H9 (cell line): Measurements from ENCODE around the gene INMT. TPM values are rescaled to one million over a fixed set of nuclear protein-coding genes. Genes with fewer than 3 reads are reported as not detected.

Source experiments
- DNase-seq: peaks from one replicate; pipeline ENCODE4 v3.0.0-alpha.2; 2017
- H2AFZ ChIP-seq: one replicate; pipeline ENCODE4 v1.6.1; 2013; ENCODE audit warnings: mild to moderate bottlenecking, low read length, control low read depth, moderate library complexity
- H2AK5ac ChIP-seq: 2 replicates; pipeline ENCODE4 v1.6.1; 2013; ENCODE audit warnings: low read length, control low read depth, mixed read lengths; ENCODE audit not compliant: insufficient read length
- H2BK120ac ChIP-seq: one replicate; pipeline ENCODE4 v1.6.1; 2013; ENCODE audit warnings: low read depth, mild to moderate bottlenecking, low read length, control low read depth, inconsistent platforms; ENCODE audit not compliant: poor library complexity, severe bottlenecking
- H2BK12ac ChIP-seq: 2 replicates; pipeline ENCODE4 v1.6.1; 2013; ENCODE audit warnings: low read length, control low read depth, mixed read lengths, low read depth; ENCODE audit not compliant: insufficient read length
- H2BK15ac ChIP-seq: 2 replicates; pipeline ENCODE4 v1.6.1; 2013; ENCODE audit warnings: low read depth, low read length, control low read depth
- H2BK20ac ChIP-seq: one replicate; pipeline ENCODE4 v1.6.1; 2013; ENCODE audit warnings: low read depth, mild to moderate bottlenecking, low read length, control low read depth, inconsistent platforms; ENCODE audit not compliant: poor library complexity, severe bottlenecking
- H2BK5ac ChIP-seq: 2 replicates; pipeline ENCODE4 v1.6.1; 2013; ENCODE audit warnings: low read length, control low read depth, mixed read lengths; ENCODE audit not compliant: insufficient read length
- H3K14ac ChIP-seq: 2 replicates; pipeline ENCODE4 v1.6.1; 2013; ENCODE audit warnings: low read length, control low read depth; ENCODE audit not compliant: insufficient read depth
- H3K18ac ChIP-seq: 2 replicates; pipeline ENCODE4 v1.6.1; 2013; ENCODE audit warnings: low read depth, mild to moderate bottlenecking, mixed read lengths, low read length, control low read depth; ENCODE audit not compliant: insufficient read length
- H3K23ac ChIP-seq: 2 replicates; pipeline ENCODE4 v1.6.1; 2013; ENCODE audit warnings: low read length, control low read depth, mixed read lengths, low read depth; ENCODE audit not compliant: insufficient read length
- H3K23me2 ChIP-seq: 2 replicates; pipeline ENCODE4 v1.6.1; 2013; ENCODE audit warnings: low read depth, mild to moderate bottlenecking, mixed read lengths, low read length, control low read depth; ENCODE audit not compliant: insufficient read length, poor library complexity, severe bottlenecking
- H3K27ac ChIP-seq: 2 replicates; pipeline ENCODE4 v1.5.1; 2013; ENCODE audit warnings: low read length, control low read depth, mixed read lengths, low read depth; ENCODE audit not compliant: insufficient read length
- H3K27me3 ChIP-seq: 2 replicates; pipeline ENCODE4 v1.6.1; 2013; ENCODE audit warnings: low read length, control low read depth, inconsistent platforms; ENCODE audit not compliant: insufficient read depth
- H3K4ac ChIP-seq: 2 replicates; pipeline ENCODE4 v1.6.1; 2013; ENCODE audit warnings: low read depth, mild to moderate bottlenecking, control low read depth, inconsistent platforms, low read length, moderate library complexity
- H3K4me1 ChIP-seq: 2 replicates; pipeline ENCODE4 v1.6.1; 2013; ENCODE audit warnings: low read length, control low read depth, inconsistent platforms; ENCODE audit not compliant: insufficient read depth
- H3K4me2 ChIP-seq: 2 replicates; pipeline ENCODE4 v1.6.1; 2013; ENCODE audit warnings: low read length, control low read depth, mixed read lengths; ENCODE audit not compliant: insufficient read length, insufficient read depth
- H3K56ac ChIP-seq: 2 replicates; pipeline ENCODE4 v1.6.1; 2013; ENCODE audit warnings: low read depth, mild to moderate bottlenecking, mixed read lengths, low read length, control low read depth; ENCODE audit not compliant: insufficient read length
- H3K79me1 ChIP-seq: 2 replicates; pipeline ENCODE4 v1.6.1; 2013; ENCODE audit warnings: low read depth, mild to moderate bottlenecking, moderate library complexity, low read length, control low read depth, inconsistent platforms; ENCODE audit not compliant: insufficient read depth, poor library complexity, severe bottlenecking
- H3K79me2 ChIP-seq: 2 replicates; pipeline ENCODE4 v1.6.1; 2013; ENCODE audit warnings: low read length, control low read depth, inconsistent platforms; ENCODE audit not compliant: insufficient read depth
- H3K9ac ChIP-seq: 2 replicates; pipeline ENCODE4 v1.6.1; 2013; ENCODE audit warnings: low read length, control low read depth, mixed read lengths; ENCODE audit not compliant: insufficient read length; ENCODE audit errors: extremely low read depth
- H3K9me3 ChIP-seq: one replicate; pipeline ENCODE4 v1.6.1; 2013; ENCODE audit warnings: low read depth, low read length, inconsistent platforms; ENCODE audit not compliant: control insufficient read depth
- H3T11ph ChIP-seq: one replicate; pipeline ENCODE4 v1.6.1; 2013; ENCODE audit warnings: mild to moderate bottlenecking, low read length, control low read depth, inconsistent platforms
- H4K20me1 ChIP-seq: one replicate; pipeline ENCODE4 v1.6.1; 2013; ENCODE audit not compliant: control insufficient read depth, insufficient read length, insufficient read depth
- H4K5ac ChIP-seq: 2 replicates; pipeline ENCODE4 v1.6.1; 2013; ENCODE audit warnings: low read depth, mild to moderate bottlenecking, mixed read lengths, low read length, control low read depth; ENCODE audit not compliant: insufficient read length
- H4K8ac ChIP-seq: replicated peaks from 2 replicates; pipeline ENCODE4 v1.6.1; 2013; ENCODE audit warnings: low read length, control low read depth, mixed read lengths, low read depth; ENCODE audit not compliant: insufficient read length
- H4K91ac ChIP-seq: 2 replicates; pipeline ENCODE4 v1.6.1; 2013; ENCODE audit warnings: low read depth, mild to moderate bottlenecking, moderate library complexity, mixed read lengths, low read length, control low read depth; ENCODE audit not compliant: insufficient read length
- H3K27ac Mint-ChIP-seq, 3 experiments: 2 replicates in 2 of 3; 3 replicates in 1 of 3; pipeline ENCODE4 v1.8.0; 2020 to 2021; ENCODE audit warnings: mixed read lengths in 3 of 3, mild to moderate bottlenecking in 1 of 3, moderate library complexity in 1 of 3
- H3K27me3 Mint-ChIP-seq: 2 replicates; pipeline ENCODE4 v1.8.0; 2021; ENCODE audit warnings: low read depth, mild to moderate bottlenecking, moderate library complexity, mixed read lengths
- H3K36me3 Mint-ChIP-seq, 3 experiments: 2 replicates in 2 of 3; 3 replicates in 1 of 3; pipeline ENCODE4 v1.8.0; 2020 to 2021; ENCODE audit warnings: low read depth in 3 of 3, mixed read lengths in 3 of 3; ENCODE audit not compliant: insufficient read depth in 1 of 3
- H3K4me1 Mint-ChIP-seq, 2 experiments: 2 replicates each; pipeline ENCODE4 v1.8.0; 2020; ENCODE audit warnings: mixed read lengths in 2 of 2
- H3K4me3 Mint-ChIP-seq, 2 experiments: 2 replicates in 1 of 2; 3 replicates in 1 of 2; pipeline ENCODE4 v1.8.0; 2020 to 2021; ENCODE audit warnings: mild to moderate bottlenecking in 2 of 2, mixed read lengths in 2 of 2, moderate library complexity in 1 of 2
- H3K9me3 Mint-ChIP-seq, 2 experiments: 2 replicates in 1 of 2; 3 replicates in 1 of 2; pipeline ENCODE4 v1.8.0; 2020; ENCODE audit warnings: mild to moderate bottlenecking in 2 of 2, mixed read lengths in 2 of 2, moderate library complexity in 1 of 2
- CTCF ChIP-seq: fragments of 200-600 bp; sonication (generic); conservative IDR thresholded peaks from 3 replicates; pipeline ENCODE4 v1.8.0; 2021; ENCODE audit warnings: antibody characterized with exemption, mild to moderate bottlenecking
- WGBS: extraction: QIAGEN DNeasy Blood & Tissue Kit; methylation state at CpG from one replicate; pipeline ENCODE4 v1.1.7; 2013; ENCODE audit warnings: missing lambda C conversion rate, low lambda C conversion rate, mixed read lengths; ENCODE audit not compliant: insufficient read length; ENCODE audit errors: extremely low coverage; 5-methylcytosine and 5-hydroxymethylcytosine counted together
- total RNA-seq: library from RNA; stranded (reverse); gene quantifications from 2 replicates; pipeline ENCODE4 v1.2.1, GENCODE V29; 2021

The INMT gene
- total RNA-seq, 1 experiment from 2014 or later = 0.70 TPM

- H3K4me1 Mint-ChIP-seq = peaks cover 0 to 7% of the 10 kb centered on the region in 2 experiments; a peak in 1 of 4 replicates
- no peak overlapping the region for H4K8ac ChIP-seq
- peak overlapping the region in 1 of 3 experiments; percentile 13; a peak in 2 of 7 replicates for H3K27ac Mint-ChIP-seq
- DNase-seq = no peak
- H3K23ac ChIP-seq = no peak overlapping the region
- H3K4ac ChIP-seq = no peak overlapping the region
- no peak overlapping the region for H2BK15ac ChIP-seq
- no peaks in the 10 kb centered on the region for H4K20me1 ChIP-seq
- peaks cover 6% of the 10 kb centered on the region for H3K27me3 Mint-ChIP-seq
- no peak overlapping the region for H4K5ac ChIP-seq
- no peak overlapping the region for H2AFZ ChIP-seq
- no peak overlapping the region for H4K91ac ChIP-seq
- H2BK120ac ChIP-seq = no peak overlapping the region
- no peaks in the 10 kb centered on the region for H3K27me3 ChIP-seq
- peak; percentile 19; the same call in 1 of the 3 replicates for TF ChIP-seq CTCF
- H3K18ac ChIP-seq = no peak overlapping the region
- H2BK20ac ChIP-seq = no peak overlapping the region
- H3T11ph ChIP-seq = no peak overlapping the region
- H3K9me3 ChIP-seq = no peaks in the 10 kb centered on the region
- no peaks in the 10 kb centered on the region for H3K36me3 Mint-ChIP-seq
- no peaks in the 10 kb centered on the region for H3K23me2 ChIP-seq
- no peaks in the 10 kb centered on the region for H3K79me1 ChIP-seq
- no CpG with 5 or more reads among the region's 8 CpGs for WGBS
- H3K4me2 ChIP-seq = no peak overlapping the region
- no peaks in the 10 kb centered on the region for H3K9me3 Mint-ChIP-seq
- H3K56ac ChIP-seq = no peak overlapping the region
- H2AK5ac ChIP-seq = no peak overlapping the region
- no peak overlapping the region for H3K4me3 Mint-ChIP-seq
- H2BK5ac ChIP-seq = no peak overlapping the region
- no peaks in the 10 kb centered on the region for H3K79me2 ChIP-seq
- no peak overlapping the region for H2BK12ac ChIP-seq
- no peak overlapping the region for H3K27ac ChIP-seq
- no peak overlapping the region for H3K9ac ChIP-seq
- H3K4me1 ChIP-seq = no peaks in the 10 kb centered on the region
- H3K14ac ChIP-seq = no peak overlapping the region
These were observed 8.4 kb upstream of the INMT start for GRCh38 chr7:30743371-30744074.
